ENCODE data around the gene PPP2R5C.

GRCh38 chr14:101915871-101916815 lies 154.6 kb downstream of the PPP2R5C start:
- TF ChIP-seq SMC3 (conservative IDR thresholded peaks at IDR 0.05; ENCODE audit: poor library complexity) (no peak), CTCF (IDR thresholded peaks at IDR 0.05; ENCODE audit: poor library complexity, severe bottlenecking) (no peak), TAF1 (IDR thresholded peaks at IDR 0.05; ENCODE audit: low read depth) (no peak), POLR2AphosphoS5 (IDR thresholded peaks at IDR 0.05) (no peak), EZH2 (IDR thresholded peaks at IDR 0.05; ENCODE audit: borderline replicate concordance, insufficient read depth, low read length, poor library complexity, severe bottlenecking) (no peak), REST (IDR thresholded peaks at IDR 0.05; ENCODE audit: borderline replicate concordance) (no peak), EP300 (conservative IDR thresholded peaks at IDR 0.05; ENCODE audit: poor library complexity, severe bottlenecking) (no peak), MXI1 (conservative IDR thresholded peaks at IDR 0.05; ENCODE audit: poor library complexity, severe bottlenecking) (no peak), RAD21 (conservative IDR thresholded peaks at IDR 0.05) (no peak)
